GM21526 (cell line): ENCODE results near the gene ZBTB7C.
"Not testable (repeated sequence)": the region's sequence is repeated elsewhere in the genome, so short reads cannot be mapped to it uniquely, and the experiment has no call there.

Experiments
- ATAC-seq: cut with Tn5 transposase; IDR thresholded peaks from one replicate; pipeline ENCODE4 v1.9.1; 2021; ENCODE audit warnings: moderate library complexity; ENCODE audit not compliant: unreplicated experiment, low FRiP score

ZBTB7C gene

GRCh38 chr18:48408727-48409590, at the start of gene ZBTB7C:
ZBTB7C (minus strand) TSS chr18:48409383.
- no peak for ATAC-seq

GRCh38 chr18:48456838-48457237, 47.7 kb upstream of the ZBTB7C start:
- no peak for ATAC-seq

GRCh38 chr18:48455555-48456478, 46.6 kb upstream of the ZBTB7C start:
- no peak for ATAC-seq

- ATAC-seq = no peak
Observed at GRCh38 chr18:48454261-48454757, 45.1 kb upstream of the ZBTB7C start.

- ATAC-seq = no peak
Observed at GRCh38 chr18:48453330-48454066, 44.3 kb upstream of the ZBTB7C start.

- ATAC-seq = no peak
Observed at GRCh38 chr18:48452861-48453323, 43.7 kb upstream of the ZBTB7C start.

GRCh38 chr18:48450685-48451084, 41.5 kb upstream of the ZBTB7C start:
- ATAC-seq = no peak

- ATAC-seq = peak; percentile 67
Observed at GRCh38 chr18:48446582-48447225, 37.5 kb upstream of the ZBTB7C start.

- peak; percentile 72 for ATAC-seq
Observed at GRCh38 chr18:48445540-48445939, 36.4 kb upstream of the ZBTB7C start.

GRCh38 chr18:48442761-48443160, 33.6 kb upstream of the ZBTB7C start:
- no peak for ATAC-seq

- ATAC-seq = no peak
Observed at GRCh38 chr18:48441405-48441881, 32.3 kb upstream of the ZBTB7C start.

GRCh38 chr18:48440924-48441323, 31.7 kb upstream of the ZBTB7C start:
- no peak for ATAC-seq

- ATAC-seq = no peak
Observed at GRCh38 chr18:48436907-48437306, 27.7 kb upstream of the ZBTB7C start.

GRCh38 chr18:48434382-48434781, 25.2 kb upstream of the ZBTB7C start:
- ATAC-seq = not testable (repeated sequence)

- ATAC-seq = no peak
Observed at GRCh38 chr18:48433541-48433940, 24.4 kb upstream of the ZBTB7C start.

GRCh38 chr18:48430150-48430549, 21.0 kb upstream of the ZBTB7C start:
- no peak for ATAC-seq

- no peak for ATAC-seq
Observed at GRCh38 chr18:48428475-48429177, 19.4 kb upstream of the ZBTB7C start.

GRCh38 chr18:48422947-48423378, 13.8 kb upstream of the ZBTB7C start:
- ATAC-seq = no peak
